ENCODE measurements around the gene PKHD1. TPM values are rescaled to one million over a fixed set of nuclear protein-coding genes. Genes with fewer than 3 reads are reported as not detected.

Gene PKHD1
- total RNA-seq, 1 experiment from 2014 or later, result 0.09 TPM

DNA sequence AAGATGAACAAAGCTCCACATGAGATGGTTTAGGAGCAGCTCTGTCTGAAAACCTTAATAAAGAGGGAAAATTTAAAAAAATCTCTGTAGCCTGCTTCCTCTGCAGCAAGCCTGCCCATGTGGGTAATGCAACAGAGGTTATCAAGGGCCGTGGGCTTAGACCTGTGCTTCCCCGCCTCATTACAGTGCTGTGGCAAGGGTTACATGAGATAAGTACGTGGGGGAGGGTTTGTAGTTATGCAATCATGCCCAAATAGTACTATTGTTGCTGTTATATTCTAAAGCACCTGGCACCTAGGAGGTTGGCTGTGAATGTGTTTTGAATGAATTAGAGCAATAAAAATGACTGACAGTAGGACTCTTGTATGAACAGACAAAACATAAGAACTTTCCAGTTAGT, 68.3 kb downstream of the PKHD1 start:
- no peaks in the 10 kb centered on the region; a peak in 1 of 5 replicates for H3K9me3 Mint-ChIP-seq
- no peak overlapping the region for H2BK20ac ChIP-seq (ENCODE audit: low read depth, low read length, poor library complexity, severe bottlenecking)

More for the DNA sequence above, 68.3 kb downstream of the PKHD1 start:
- no peak overlapping the region for H3K27ac Mint-ChIP-seq
- DNase-seq, result no peak
- H2BK120ac ChIP-seq (ENCODE audit: low read depth, low read length, poor library complexity, severe bottlenecking), result no peak overlapping the region
- H3K9ac ChIP-seq (ENCODE audit: extremely low read depth, insufficient read length, low read length), result no peak overlapping the region
- H3K56ac ChIP-seq (ENCODE audit: insufficient read length, low read depth, low read length), result no peak overlapping the region
- H2BK15ac ChIP-seq (ENCODE audit: low read depth, low read length), result no peak overlapping the region
- no peak overlapping the region for H3T11ph ChIP-seq (ENCODE audit: low read length)
- H3K4me1 ChIP-seq (ENCODE audit: insufficient read depth, low read length), result no peaks in the 10 kb centered on the region
- no peak overlapping the region for H2AK5ac ChIP-seq (ENCODE audit: insufficient read length, low read length)
- no peak overlapping the region for H4K5ac ChIP-seq (ENCODE audit: insufficient read length, low read depth, low read length)
- H3K23me2 ChIP-seq (ENCODE audit: insufficient read length, low read depth, low read length, poor library complexity, severe bottlenecking), result no peaks in the 10 kb centered on the region
- no peaks in the 10 kb centered on the region for H3K36me3 Mint-ChIP-seq (ENCODE audit: insufficient read depth in 1 of 3, low read depth in 3 of 3)
- no peak overlapping the region for H2BK12ac ChIP-seq (ENCODE audit: insufficient read length, low read depth, low read length)
- H3K4me1 Mint-ChIP-seq, result peaks cover 23 to 36% of the 10 kb centered on the region in 2 experiments
- H4K91ac ChIP-seq (ENCODE audit: insufficient read length, low read depth, low read length), result no peak overlapping the region
- H4K20me1 ChIP-seq (ENCODE audit: control insufficient read depth, insufficient read depth, insufficient read length), result no peaks in the 10 kb centered on the region
- WGBS (ENCODE audit: extremely low coverage, insufficient read length, low lambda C conversion rate), result no CpG with 5 or more reads among the region's 3 CpGs
- no peak overlapping the region for H3K23ac ChIP-seq (ENCODE audit: insufficient read length, low read depth, low read length)
- TF ChIP-seq, protein P1, sequence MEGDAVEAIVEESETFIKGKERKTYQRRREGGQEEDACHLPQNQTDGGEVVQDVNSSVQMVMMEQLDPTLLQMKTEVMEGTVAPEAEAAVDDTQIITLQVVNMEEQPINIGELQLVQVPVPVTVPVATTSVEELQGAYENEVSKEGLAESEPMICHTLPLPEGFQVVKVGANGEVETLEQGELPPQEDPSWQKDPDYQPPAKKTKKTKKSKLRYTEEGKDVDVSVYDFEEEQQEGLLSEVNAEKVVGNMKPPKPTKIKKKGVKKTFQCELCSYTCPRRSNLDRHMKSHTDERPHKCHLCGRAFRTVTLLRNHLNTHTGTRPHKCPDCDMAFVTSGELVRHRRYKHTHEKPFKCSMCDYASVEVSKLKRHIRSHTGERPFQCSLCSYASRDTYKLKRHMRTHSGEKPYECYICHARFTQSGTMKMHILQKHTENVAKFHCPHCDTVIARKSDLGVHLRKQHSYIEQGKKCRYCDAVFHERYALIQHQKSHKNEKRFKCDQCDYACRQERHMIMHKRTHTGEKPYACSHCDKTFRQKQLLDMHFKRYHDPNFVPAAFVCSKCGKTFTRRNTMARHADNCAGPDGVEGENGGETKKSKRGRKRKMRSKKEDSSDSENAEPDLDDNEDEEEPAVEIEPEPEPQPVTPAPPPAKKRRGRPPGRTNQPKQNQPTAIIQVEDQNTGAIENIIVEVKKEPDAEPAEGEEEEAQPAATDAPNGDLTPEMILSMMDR (conservative IDR thresholded peaks at IDR 0.05), result no peak
- no peak overlapping the region for H3K27ac ChIP-seq (ENCODE audit: insufficient read length, low read depth, low read length)
- no peaks in the 10 kb centered on the region for H3K9me3 ChIP-seq (ENCODE audit: control insufficient read depth, low read depth, low read length)
- H3K14ac ChIP-seq (ENCODE audit: insufficient read depth, low read length), result no peak overlapping the region
- peaks cover 1% of the 10 kb centered on the region; the same call in 1 of the 2 replicates for H3K27me3 Mint-ChIP-seq (ENCODE audit: low read depth)
- no peak overlapping the region for H2BK5ac ChIP-seq (ENCODE audit: insufficient read length, low read length)
- no peak overlapping the region for H3K18ac ChIP-seq (ENCODE audit: insufficient read length, low read depth, low read length)
- H3K79me2 ChIP-seq (ENCODE audit: insufficient read depth, low read length), result no peaks in the 10 kb centered on the region
- no peak overlapping the region for H3K4ac ChIP-seq (ENCODE audit: low read depth, low read length)
- H4K8ac ChIP-seq (replicated peaks; ENCODE audit: insufficient read length, low read depth, low read length), result no peak overlapping the region
- H3K27me3 ChIP-seq (ENCODE audit: insufficient read depth, low read length), result no peaks in the 10 kb centered on the region
- no peak overlapping the region for H3K4me2 ChIP-seq (ENCODE audit: insufficient read depth, insufficient read length, low read length)
- H3K4me3 Mint-ChIP-seq, result no peak overlapping the region
- no peaks in the 10 kb centered on the region for H3K79me1 ChIP-seq (ENCODE audit: insufficient read depth, low read depth, low read length, poor library complexity, severe bottlenecking)
- H2AFZ ChIP-seq (ENCODE audit: low read length), result no peak overlapping the region
